Measurements from ENCODE around the gene HPSE2.

HPSE2 gene

GRCh38 chr10:98694014-98694413 lies 541.6 kb downstream of the HPSE2 start:
- Histone ChIP-seq H2BK5ac (ENCODE audit: low read length) (no peak overlapping the region), H3K27me3 (ENCODE audit: insufficient read depth, low read length, poor library complexity) (no peaks in the 10 kb centered on the region), H3K79me2 (ENCODE audit: control insufficient read depth, insufficient read depth, low read length) (no peaks in the 10 kb centered on the region), H3K4me1 (ENCODE audit: control insufficient read depth, low read depth, low read length) (no peaks in the 10 kb centered on the region), H3K36me3 (ENCODE audit: control insufficient read depth, insufficient read depth, low read length) (no peaks in the 10 kb centered on the region), H3K4me2 (ENCODE audit: low read length) (no peak overlapping the region), H3K23ac (ENCODE audit: low read length) (no peak overlapping the region), H4K5ac (ENCODE audit: low read length) (no peak overlapping the region), H4K8ac (ENCODE audit: low read depth, low read length) (no peak overlapping the region), H3K4ac (ENCODE audit: low read depth, low read length) (no peak overlapping the region), H3K56ac (ENCODE audit: low read length) (no peak overlapping the region), H3K79me1 (ENCODE audit: low read length) (no peaks in the 10 kb centered on the region), H3K9ac (ENCODE audit: low read length) (no peak overlapping the region), H3K18ac (ENCODE audit: low read length) (no peak overlapping the region), H3K27ac (ENCODE audit: low read depth, low read length) (no peak overlapping the region), H3K4me3 (ENCODE audit: low read length) (no peak overlapping the region), H2BK15ac (replicated peaks; ENCODE audit: low read depth) (no peak overlapping the region), H2AK5ac (ENCODE audit: low read length) (no peak overlapping the region), H2BK120ac (ENCODE audit: low read depth, low read length) (no peak overlapping the region)
- WGBS (ENCODE audit: extremely low coverage, insufficient coverage, low lambda C conversion rate), result no CpG with 5 or more reads among the region's 2 CpGs
- no peak for DNase-seq

GRCh38 chr10:98687685-98688084 lies 548.0 kb downstream of the HPSE2 start:
- Histone ChIP-seq H3K23ac (ENCODE audit: low read length) (no peak overlapping the region), H3K4me2 (ENCODE audit: low read length) (no peak overlapping the region), H2BK15ac (replicated peaks; ENCODE audit: low read depth) (no peak overlapping the region), H4K5ac (ENCODE audit: low read length) (no peak overlapping the region), H2BK120ac (ENCODE audit: low read depth, low read length) (no peak overlapping the region), H3K56ac (ENCODE audit: low read length) (no peak overlapping the region), H3K4ac (ENCODE audit: low read depth, low read length) (no peak overlapping the region), H3K18ac (ENCODE audit: low read length) (no peak overlapping the region), H3K4me3 (ENCODE audit: low read length) (no peak overlapping the region), H4K8ac (ENCODE audit: low read depth, low read length) (no peak overlapping the region), H2BK5ac (ENCODE audit: low read length) (no peak overlapping the region), H2AK5ac (ENCODE audit: low read length) (no peak overlapping the region), H3K27ac (ENCODE audit: low read depth, low read length) (no peak overlapping the region), H3K27me3 (ENCODE audit: insufficient read depth, low read length, poor library complexity) (no peaks in the 10 kb centered on the region), H3K79me1 (ENCODE audit: low read length) (no peaks in the 10 kb centered on the region), H3K9ac (ENCODE audit: low read length) (no peak overlapping the region), H3K36me3 (ENCODE audit: control insufficient read depth, insufficient read depth, low read length) (no peaks in the 10 kb centered on the region), H3K79me2 (ENCODE audit: control insufficient read depth, insufficient read depth, low read length) (no peaks in the 10 kb centered on the region), H3K4me1 (ENCODE audit: control insufficient read depth, low read depth, low read length) (no peaks in the 10 kb centered on the region)
- no peak for DNase-seq
- no CpG with 5 or more reads among the region's 1 CpG for WGBS (ENCODE audit: extremely low coverage, insufficient coverage, low lambda C conversion rate)

GRCh38 chr10:98684019-98684899 lies 551.4 kb downstream of the HPSE2 start:
- WGBS (ENCODE audit: extremely low coverage, insufficient coverage, low lambda C conversion rate), result no CpG with 5 or more reads among the region's 3 CpGs
- H2AK5ac ChIP-seq (ENCODE audit: low read length), result no peak overlapping the region
- no peak overlapping the region for H4K8ac ChIP-seq (ENCODE audit: low read depth, low read length)

GRCh38 chr10:98676895-98677294 lies 558.8 kb downstream of the HPSE2 start:
- no peak overlapping the region for H3K27ac ChIP-seq (ENCODE audit: low read depth, low read length)

More at GRCh38 chr10:98684019-98684899, 551.4 kb downstream of the HPSE2 start:
- Histone ChIP-seq H3K23ac (ENCODE audit: low read length) (no peak overlapping the region), H3K36me3 (ENCODE audit: control insufficient read depth, insufficient read depth, low read length) (no peaks in the 10 kb centered on the region), H3K18ac (ENCODE audit: low read length) (no peak overlapping the region), H3K56ac (ENCODE audit: low read length) (no peak overlapping the region), H2BK5ac (ENCODE audit: low read length) (no peak overlapping the region), H3K79me2 (ENCODE audit: control insufficient read depth, insufficient read depth, low read length) (no peaks in the 10 kb centered on the region), H2BK15ac (replicated peaks; ENCODE audit: low read depth) (no peak overlapping the region), H3K27ac (ENCODE audit: low read depth, low read length) (no peak overlapping the region), H3K27me3 (ENCODE audit: insufficient read depth, low read length, poor library complexity) (no peaks in the 10 kb centered on the region), H3K4ac (ENCODE audit: low read depth, low read length) (no peak overlapping the region), H3K79me1 (ENCODE audit: low read length) (no peaks in the 10 kb centered on the region), H3K9ac (ENCODE audit: low read length) (no peak overlapping the region), H3K4me3 (ENCODE audit: low read length) (no peak overlapping the region), H3K4me2 (ENCODE audit: low read length) (no peak overlapping the region), H4K5ac (ENCODE audit: low read length) (no peak overlapping the region), H2BK120ac (ENCODE audit: low read depth, low read length) (no peak overlapping the region), H3K4me1 (ENCODE audit: control insufficient read depth, low read depth, low read length) (no peaks in the 10 kb centered on the region)
- DNase-seq, result no peak

GRCh38 chr10:98675902-98676301 lies 559.8 kb downstream of the HPSE2 start:
- Histone ChIP-seq H3K36me3 (ENCODE audit: control insufficient read depth, insufficient read depth, low read length) (no peaks in the 10 kb centered on the region), H2BK5ac (ENCODE audit: low read length) (no peak overlapping the region), H3K23ac (ENCODE audit: low read length) (no peak overlapping the region), H3K4ac (ENCODE audit: low read depth, low read length) (no peak overlapping the region), H3K4me2 (ENCODE audit: low read length) (no peak overlapping the region), H3K27ac (ENCODE audit: low read depth, low read length) (no peak overlapping the region), H3K79me1 (ENCODE audit: low read length) (no peaks in the 10 kb centered on the region), H3K4me1 (ENCODE audit: control insufficient read depth, low read depth, low read length) (no peaks in the 10 kb centered on the region), H3K27me3 (ENCODE audit: insufficient read depth, low read length, poor library complexity) (no peaks in the 10 kb centered on the region), H3K56ac (ENCODE audit: low read length) (no peak overlapping the region), H2BK15ac (replicated peaks; ENCODE audit: low read depth) (no peak overlapping the region), H3K18ac (ENCODE audit: low read length) (no peak overlapping the region), H2BK120ac (ENCODE audit: low read depth, low read length) (no peak overlapping the region), H4K5ac (ENCODE audit: low read length) (no peak overlapping the region), H4K8ac (ENCODE audit: low read depth, low read length) (no peak overlapping the region), H3K79me2 (ENCODE audit: control insufficient read depth, insufficient read depth, low read length) (no peaks in the 10 kb centered on the region), H2AK5ac (ENCODE audit: low read length) (no peak overlapping the region), H3K9ac (ENCODE audit: low read length) (no peak overlapping the region), H3K4me3 (ENCODE audit: low read length) (no peak overlapping the region)
- no peak for DNase-seq
- no CpG with 5 or more reads among the region's 4 CpGs for WGBS (ENCODE audit: extremely low coverage, insufficient coverage, low lambda C conversion rate)

More at GRCh38 chr10:98676895-98677294, 558.8 kb downstream of the HPSE2 start:
- Histone ChIP-seq H3K79me1 (ENCODE audit: low read length) (no peaks in the 10 kb centered on the region), H3K4me1 (ENCODE audit: control insufficient read depth, low read depth, low read length) (no peaks in the 10 kb centered on the region), H3K9ac (ENCODE audit: low read length) (no peak overlapping the region), H2BK5ac (ENCODE audit: low read length) (no peak overlapping the region), H2BK120ac (ENCODE audit: low read depth, low read length) (no peak overlapping the region), H3K4me2 (ENCODE audit: low read length) (no peak overlapping the region), H3K36me3 (ENCODE audit: control insufficient read depth, insufficient read depth, low read length) (no peaks in the 10 kb centered on the region), H3K23ac (ENCODE audit: low read length) (no peak overlapping the region), H3K18ac (ENCODE audit: low read length) (no peak overlapping the region), H2AK5ac (ENCODE audit: low read length) (no peak overlapping the region), H4K5ac (ENCODE audit: low read length) (no peak overlapping the region), H4K8ac (ENCODE audit: low read depth, low read length) (no peak overlapping the region), H3K79me2 (ENCODE audit: control insufficient read depth, insufficient read depth, low read length) (no peaks in the 10 kb centered on the region), H3K4ac (ENCODE audit: low read depth, low read length) (no peak overlapping the region), H3K27me3 (ENCODE audit: insufficient read depth, low read length, poor library complexity) (no peaks in the 10 kb centered on the region), H2BK15ac (replicated peaks; ENCODE audit: low read depth) (no peak overlapping the region), H3K4me3 (ENCODE audit: low read length) (no peak overlapping the region), H3K56ac (ENCODE audit: low read length) (no peak overlapping the region)
- DNase-seq, result peak; percentile 69

Data from mesendoderm (in vitro differentiated cells).